ENCODE results near the gene SH3GL2. TPM values are rescaled to one million over a fixed set of nuclear protein-coding genes. Genes with fewer than 3 reads are reported as not detected.
"Not testable (repeated sequence)": the region's sequence is repeated elsewhere in the genome, so short reads cannot be mapped to it uniquely, and the experiment has no call there.

Gene SH3GL2
- polyA plus RNA-seq, 1 donor (not counting 4 experiments of a cell fraction or from before 2014, with no cell fraction given): not detected

DNA sequence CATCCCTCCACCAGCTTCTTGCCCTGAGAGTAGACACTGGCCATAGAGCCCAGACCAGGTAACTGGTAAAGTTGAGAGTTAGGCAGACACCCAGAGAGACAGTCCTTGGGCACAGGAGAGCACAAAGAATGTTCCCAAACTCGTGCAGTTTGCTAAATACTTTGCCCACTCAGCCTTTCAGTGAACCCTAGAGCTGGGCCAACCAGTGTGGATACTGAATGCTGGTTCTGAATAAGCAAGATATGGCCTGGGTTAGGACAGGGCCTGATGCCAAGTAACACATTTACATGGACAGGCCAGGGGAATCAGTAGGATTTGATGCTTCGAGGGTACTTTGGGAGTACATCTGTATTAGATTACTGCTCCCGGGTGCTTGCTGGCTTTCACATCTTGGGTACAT lies 185.4 kb downstream of the SH3GL2 start:
- dilution Hi-C loops (cut with MboI; ENCODE audit: extremely low pct_ligation_motif_present, low sequenced_read_pairs): no loop called here
- Histone ChIP-seq H3K9ac (ENCODE audit: control insufficient read depth, extremely low read depth, insufficient read depth, low read length) (no peak overlapping the region), H3K27me3 (ENCODE audit: control insufficient read depth, extremely low read depth, insufficient read depth, low read length) (no peaks in the 10 kb centered on the region), H3K4me3 (ENCODE audit: control insufficient read depth in 2 of 3, extremely low read depth in 1 of 3, insufficient read depth in 2 of 3, low read depth in 1 of 3, low read length in 3 of 3) (no peak overlapping the region), H3K36me3 (ENCODE audit: control insufficient read depth in 2 of 2, extremely low read depth in 1 of 2, insufficient read depth in 2 of 2, low read length in 2 of 2) (no peaks in the 10 kb centered on the region), H3K27ac (ENCODE audit: control insufficient read depth, insufficient read depth, low read length) (no peak overlapping the region), H3K9me1 (ENCODE audit: control insufficient read depth, extremely low read depth, insufficient read depth, low read length) (no peaks in the 10 kb centered on the region), H3K79me2 (ENCODE audit: control insufficient read depth, insufficient read depth, low read length) (no peaks in the 10 kb centered on the region), H4K20me1 (ENCODE audit: control insufficient read depth, extremely low read depth, insufficient read depth, low read length) (no peaks in the 10 kb centered on the region), H3K4me1 (ENCODE audit: control insufficient read depth, extremely low read depth, insufficient read depth, low read length) (no peaks in the 10 kb centered on the region), H3K4me2 (ENCODE audit: control insufficient read depth, extremely low read depth, insufficient read depth, low read depth, low read length) (no peak overlapping the region), H3K9me3 (ENCODE audit: control insufficient read depth, low read depth, low read length) (no peaks in the 10 kb centered on the region), H2AFZ (ENCODE audit: control insufficient read depth, low read length) (no peak overlapping the region)
- TF ChIP-seq CTCF (optimal IDR thresholded peaks at IDR 0.05 in 1 of 3, IDR thresholded peaks at IDR 0.05 in 1 of 3, conservative IDR thresholded peaks at IDR 0.05 in 1 of 3; ENCODE audit: extremely low read depth in 1 of 3, insufficient read depth in 2 of 3, low read length in 3 of 3) (no peak), EZH2 (IDR thresholded peaks at IDR 0.05; ENCODE audit: low read length) (no peak)
- DNase-seq (ENCODE audit: low read depth, low spot score): no peak
- no peak for FAIRE-seq

DNA sequence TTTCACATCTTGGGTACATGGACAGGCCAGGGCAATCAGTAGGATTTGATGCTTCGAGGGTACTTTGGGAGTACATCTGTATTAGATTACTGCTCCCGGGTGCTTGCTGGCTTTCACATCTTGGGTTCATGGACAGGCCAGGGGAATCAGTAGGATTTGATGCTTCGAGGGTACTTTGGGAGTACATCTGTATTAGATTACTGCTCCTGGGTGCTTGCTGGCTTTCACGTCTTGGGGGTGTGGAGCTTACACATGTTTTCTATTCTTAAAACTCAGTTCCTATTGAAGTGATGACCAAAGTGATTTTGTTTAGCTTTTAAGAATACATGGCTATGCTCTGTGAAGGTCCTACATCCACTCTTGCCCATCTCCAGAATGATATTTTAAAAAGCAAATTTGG lies 186.3 kb downstream of the SH3GL2 start:
- H3K4me1 ChIP-seq (ENCODE audit: control insufficient read depth, extremely low read depth, insufficient read depth, low read length); DNase-seq (ENCODE audit: low read depth, low spot score); H3K27ac ChIP-seq (ENCODE audit: control insufficient read depth, insufficient read depth, low read length); FAIRE-seq; H3K4me2 ChIP-seq (ENCODE audit: control insufficient read depth, extremely low read depth, insufficient read depth, low read depth, low read length); H3K79me2 ChIP-seq (ENCODE audit: control insufficient read depth, insufficient read depth, low read length); dilution Hi-C loops (cut with MboI; ENCODE audit: extremely low pct_ligation_motif_present, low sequenced_read_pairs); H3K27me3 ChIP-seq (ENCODE audit: control insufficient read depth, extremely low read depth, insufficient read depth, low read length); H3K9me3 ChIP-seq (ENCODE audit: control insufficient read depth, low read depth, low read length); H3K4me3 ChIP-seq (ENCODE audit: control insufficient read depth in 2 of 3, extremely low read depth in 1 of 3, insufficient read depth in 2 of 3, low read depth in 1 of 3, low read length in 3 of 3); H2AFZ ChIP-seq (ENCODE audit: control insufficient read depth, low read length); H3K36me3 ChIP-seq (ENCODE audit: control insufficient read depth in 2 of 2, extremely low read depth in 1 of 2, insufficient read depth in 2 of 2, low read length in 2 of 2); H4K20me1 ChIP-seq (ENCODE audit: control insufficient read depth, extremely low read depth, insufficient read depth, low read length); H3K9ac ChIP-seq (ENCODE audit: control insufficient read depth, extremely low read depth, insufficient read depth, low read length); H3K9me1 ChIP-seq (ENCODE audit: control insufficient read depth, extremely low read depth, insufficient read depth, low read length): not testable (repeated sequence)

DNA sequence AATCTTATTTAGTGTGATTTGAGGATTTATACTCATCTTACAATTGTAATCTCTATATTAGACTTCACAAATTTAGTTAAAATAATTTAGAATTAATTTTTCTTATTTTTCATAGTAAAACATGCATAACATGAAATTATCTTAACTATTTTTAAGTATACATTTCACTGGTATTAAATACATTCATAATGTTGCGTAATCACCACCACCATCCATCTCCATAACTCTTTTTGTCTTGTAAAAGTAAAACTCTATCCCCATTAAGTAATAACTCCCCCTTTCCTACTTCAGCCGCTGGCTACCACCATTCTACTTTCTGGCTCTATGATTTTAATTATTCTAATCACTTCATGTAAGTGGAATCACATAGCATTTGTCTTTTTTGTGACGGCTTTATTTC lies 193.4 kb downstream of the SH3GL2 start:
- Histone ChIP-seq H3K9me1 (ENCODE audit: control insufficient read depth, extremely low read depth, insufficient read depth, low read length) (no peaks in the 10 kb centered on the region), H2AFZ (ENCODE audit: control insufficient read depth, low read length) (no peak overlapping the region), H3K27ac (ENCODE audit: control insufficient read depth, insufficient read depth, low read length) (no peak overlapping the region), H3K4me3 (ENCODE audit: control insufficient read depth in 2 of 3, extremely low read depth in 1 of 3, insufficient read depth in 2 of 3, low read depth in 1 of 3, low read length in 3 of 3) (no peak overlapping the region), H3K79me2 (ENCODE audit: control insufficient read depth, insufficient read depth, low read length) (no peaks in the 10 kb centered on the region), H4K20me1 (ENCODE audit: control insufficient read depth, extremely low read depth, insufficient read depth, low read length) (no peaks in the 10 kb centered on the region), H3K4me2 (ENCODE audit: control insufficient read depth, extremely low read depth, insufficient read depth, low read depth, low read length) (no peak overlapping the region), H3K9me3 (ENCODE audit: control insufficient read depth, low read depth, low read length) (no peaks in the 10 kb centered on the region), H3K27me3 (ENCODE audit: control insufficient read depth, extremely low read depth, insufficient read depth, low read length) (no peaks in the 10 kb centered on the region), H3K4me1 (ENCODE audit: control insufficient read depth, extremely low read depth, insufficient read depth, low read length) (no peaks in the 10 kb centered on the region), H3K36me3 (ENCODE audit: control insufficient read depth in 2 of 2, extremely low read depth in 1 of 2, insufficient read depth in 2 of 2, low read length in 2 of 2) (no peaks in the 10 kb centered on the region), H3K9ac (ENCODE audit: control insufficient read depth, extremely low read depth, insufficient read depth, low read length) (no peak overlapping the region)
- DNase-seq (ENCODE audit: low read depth, low spot score): no peak
- TF ChIP-seq CTCF (optimal IDR thresholded peaks at IDR 0.05 in 1 of 3, IDR thresholded peaks at IDR 0.05 in 1 of 3, conservative IDR thresholded peaks at IDR 0.05 in 1 of 3; ENCODE audit: extremely low read depth in 1 of 3, insufficient read depth in 2 of 3, low read length in 3 of 3) (no peak), EZH2 (IDR thresholded peaks at IDR 0.05; ENCODE audit: low read length) (no peak)
- no peak for FAIRE-seq
- dilution Hi-C loops (cut with MboI; ENCODE audit: extremely low pct_ligation_motif_present, low sequenced_read_pairs): no loop called here
